Measurements from ENCODE around the gene NUCKS1. TPM values are rescaled to one million over a fixed set of nuclear protein-coding genes. Genes with fewer than 3 reads are reported as not detected.

NUCKS1 gene
- total RNA-seq, 4 donors from 2014 or later, result 32.4 to 73.4 (median 60.9) TPM

GRCh38 chr1:205754857-205755256 lies 4.9 kb upstream of the NUCKS1 start:
- H3K9me3 ChIP-seq, result no peaks in the 10 kb centered on the region
- peaks cover 0 to 5% (median 3%) of the 10 kb centered on the region in 3 donors for H3K4me1 ChIP-seq
- H3K4me3 ChIP-seq, result no peak overlapping the region
- TF ChIP-seq POLR2A (IDR thresholded peaks at IDR 0.05) (no peak), CTCF (IDR thresholded peaks at IDR 0.05) (no peak)
- no peak overlapping the region for H3K27ac ChIP-seq
- intact Hi-C loops (cut with DNase I), result no loop called here
- no peaks in the 10 kb centered on the region for H3K36me3 ChIP-seq
- 76 to 89% methylated on average over 5 of the region's 5 CpGs for WGBS, 2 donors
- no peak for DNase-seq
- H3K27me3 ChIP-seq, result no peaks in the 10 kb centered on the region

GRCh38 chr1:205751036-205751651 lies 1.2 kb upstream of the NUCKS1 start:
- peak overlapping the region in 1 of 4 donors; percentile 98 for H3K27ac ChIP-seq
- no peak for DNase-seq
- intact Hi-C loops (cut with DNase I), result no loop called here
- H3K36me3 ChIP-seq, result no peaks in the 10 kb centered on the region
- TF ChIP-seq CTCF (IDR thresholded peaks at IDR 0.05) (no peak), POLR2A (IDR thresholded peaks at IDR 0.05) (no peak)
- H3K9me3 ChIP-seq, result no peaks in the 10 kb centered on the region
- 76 to 78% methylated on average over 12 to 13 of the region's 13 CpGs for WGBS, 2 donors
- H3K4me3 ChIP-seq, result peak overlapping the region in 1 of 4 donors; percentile 94
- H3K4me1 ChIP-seq, result peaks cover 14 to 29% (median 18%) of the 10 kb centered on the region in 3 donors
- H3K27me3 ChIP-seq, result no peaks in the 10 kb centered on the region

GRCh38 chr1:205749234-205750137 lies 496 bp downstream of the NUCKS1 start:
- Histone ChIP-seq H3K36me3 (no peaks in the 10 kb centered on the region), H3K4me1 (peaks cover 14 to 45% (median 21%) of the 10 kb centered on the region in 3 donors), H3K27ac (peak overlapping the region; percentile 98 to 100 (median 99)), H3K4me3 (peak overlapping the region; percentile 74 to 94 (median 88)), H3K9me3 (no peaks in the 10 kb centered on the region), H3K27me3 (no peaks in the 10 kb centered on the region)
- 0% methylated on average over 5 to 10 of the region's 81 CpGs for WGBS, 2 donors
- DNase-seq, result peak; percentile 59
- TF ChIP-seq POLR2A (IDR thresholded peaks at IDR 0.05), result peak in 3 of 4 donors; percentile 81 to 93 (median 84)
- peak in 1 of 6 experiments; percentile 14 for TF ChIP-seq CTCF (IDR thresholded peaks at IDR 0.05)
- intact Hi-C loops (cut with DNase I), result no loop called here

- Histone ChIP-seq H3K4me1 (peaks cover 14 to 53% (median 24%) of the 10 kb centered on the region in 3 donors), H3K36me3 (no peaks in the 10 kb centered on the region), H3K27ac (peak overlapping the region; percentile 98 to 100 (median 99)), H3K9me3 (no peaks in the 10 kb centered on the region), H3K4me3 (peak overlapping the region; percentile 74 to 94 (median 88)), H3K27me3 (no peaks in the 10 kb centered on the region)
- no peak for TF ChIP-seq CTCF (IDR thresholded peaks at IDR 0.05)
- no peak for TF ChIP-seq POLR2A (IDR thresholded peaks at IDR 0.05)
- intact Hi-C loops (cut with DNase I), result no loop called here
- no peak for DNase-seq
- WGBS, 2 donors, result 0 to 1% methylated on average over 25 of the region's 25 CpGs
Measured at GRCh38 chr1:205748403-205749233, 1.4 kb downstream of the NUCKS1 start.

All from esophagus squamous epithelium (tissue), 5 donors.